HEK293 (cell line): ENCODE measurements around the gene TSHZ2.

Experiments
- CTCF ChIP-seq: fragments of 450-650 bp; formaldehyde crosslinking; IDR thresholded peaks from 2 replicates; pipeline ENCODE4 v1.5.1; 2016; ENCODE audit warnings: missing biosample characterization, missing genetic modification characterization
- REST ChIP-seq: fragments of 450-650 bp; formaldehyde crosslinking; IDR thresholded peaks from 2 replicates; pipeline ENCODE4 v1.5.1; 2016; ENCODE audit warnings: missing biosample characterization, missing genetic modification characterization
- ZNF148 ChIP-seq: fragments of 450-650 bp; formaldehyde crosslinking; IDR thresholded peaks from 2 replicates; pipeline ENCODE4 v1.5.0; 2017; ENCODE audit warnings: missing biosample characterization, missing genetic modification characterization, borderline replicate concordance
- ZNF19 ChIP-seq: fragments of 450-650 bp; formaldehyde crosslinking; IDR thresholded peaks from 2 replicates; pipeline ENCODE4; 2016; ENCODE audit warnings: missing biosample characterization, missing genetic modification characterization, low read depth
- ZNF211 ChIP-seq: fragments of 450-650 bp; formaldehyde crosslinking; IDR thresholded peaks from 2 replicates; pipeline ENCODE4 v1.5.1; 2016; ENCODE audit warnings: low read depth, missing biosample characterization, missing genetic modification characterization
- ZNF223 ChIP-seq: fragments of 450-650 bp; formaldehyde crosslinking; IDR thresholded peaks from 2 replicates; pipeline ENCODE4 v1.5.1; 2016; ENCODE audit warnings: missing biosample characterization, missing genetic modification characterization
- ZNF37A ChIP-seq: fragments of 450-650 bp; IDR thresholded peaks from 2 replicates; pipeline ENCODE4 v1.5.1; 2018; ENCODE audit warnings: missing biosample characterization, missing genetic modification characterization
- ZNF548 ChIP-seq: fragments of 450-650 bp; formaldehyde crosslinking; IDR thresholded peaks from 2 replicates; pipeline ENCODE4 v1.5.1; 2016; ENCODE audit warnings: missing biosample characterization, missing genetic modification characterization
- ZNF785 ChIP-seq: fragments of 450-650 bp; formaldehyde crosslinking; IDR thresholded peaks from 2 replicates; pipeline ENCODE4 v1.5.1; 2016; ENCODE audit warnings: missing biosample characterization, missing genetic modification characterization
- ZSCAN30 ChIP-seq: fragments of 450-650 bp; IDR thresholded peaks from 2 replicates; pipeline ENCODE4 v1.5.1; 2018; ENCODE audit warnings: missing biosample characterization, mild to moderate bottlenecking, missing genetic modification characterization, moderate library complexity
- TF ChIP-seq, protein P1 (sequence below): fragments of 450-650 bp; formaldehyde crosslinking; IDR thresholded peaks from 2 replicates; pipeline ENCODE4 v1.5.1; 2016; ENCODE audit warnings: missing biosample characterization, missing genetic modification characterization, low read depth

DNA sequence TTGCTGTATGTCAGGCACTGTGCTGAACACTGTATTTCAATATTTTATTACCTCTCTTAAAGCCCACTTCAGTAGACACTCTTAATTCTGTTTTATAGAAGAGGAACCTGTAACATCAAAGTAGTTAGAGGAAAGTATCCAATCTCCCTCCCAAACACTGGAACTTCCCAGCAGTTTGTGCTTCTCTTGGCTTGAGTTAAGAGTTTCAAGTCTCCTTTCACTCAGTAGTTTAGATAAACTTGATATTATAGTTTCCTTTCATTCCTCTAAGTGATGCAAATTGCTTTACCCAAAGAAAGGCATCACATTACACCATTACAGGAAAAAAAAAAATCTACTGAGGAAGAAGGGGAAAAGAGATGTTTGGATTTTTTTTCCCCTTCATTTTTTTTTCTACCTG lies 164.3 kb downstream of the TSHZ2 start:
- TF ChIP-seq CTCF (no peak), ZSCAN30 (tag by site-specific recombination) (no peak), ZNF548 (no peak), ZNF37A (no peak), REST (tag by site-specific recombination) (no peak), ZNF211 (tag by site-specific recombination) (no peak), ZNF148 (no peak), ZNF223 (tag by site-specific recombination) (no peak), ZNF19 (tag by site-specific recombination) (no peak), ZNF785 (tag by site-specific recombination) (no peak)
- TF ChIP-seq, protein P1, sequence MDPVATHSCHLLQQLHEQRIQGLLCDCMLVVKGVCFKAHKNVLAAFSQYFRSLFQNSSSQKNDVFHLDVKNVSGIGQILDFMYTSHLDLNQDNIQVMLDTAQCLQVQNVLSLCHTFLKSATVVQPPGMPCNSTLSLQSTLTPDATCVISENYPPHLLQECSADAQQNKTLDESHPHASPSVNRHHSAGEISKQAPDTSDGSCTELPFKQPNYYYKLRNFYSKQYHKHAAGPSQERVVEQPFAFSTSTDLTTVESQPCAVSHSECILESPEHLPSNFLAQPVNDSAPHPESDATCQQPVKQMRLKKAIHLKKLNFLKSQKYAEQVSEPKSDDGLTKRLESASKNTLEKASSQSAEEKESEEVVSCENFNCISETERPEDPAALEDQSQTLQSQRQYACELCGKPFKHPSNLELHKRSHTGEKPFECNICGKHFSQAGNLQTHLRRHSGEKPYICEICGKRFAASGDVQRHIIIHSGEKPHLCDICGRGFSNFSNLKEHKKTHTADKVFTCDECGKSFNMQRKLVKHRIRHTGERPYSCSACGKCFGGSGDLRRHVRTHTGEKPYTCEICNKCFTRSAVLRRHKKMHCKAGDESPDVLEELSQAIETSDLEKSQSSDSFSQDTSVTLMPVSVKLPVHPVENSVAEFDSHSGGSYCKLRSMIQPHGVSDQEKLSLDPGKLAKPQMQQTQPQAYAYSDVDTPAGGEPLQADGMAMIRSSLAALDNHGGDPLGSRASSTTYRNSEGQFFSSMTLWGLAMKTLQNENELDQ (tag by site-specific recombination) = no peak
